ENCODE measurements around the gene ZXDC. TPM values are rescaled to one million over a fixed set of nuclear protein-coding genes. Genes with fewer than 3 reads are reported as not detected.

The ZXDC gene
- total RNA-seq, 1 donor from 2014 or later, result 45.4 TPM

DNA sequence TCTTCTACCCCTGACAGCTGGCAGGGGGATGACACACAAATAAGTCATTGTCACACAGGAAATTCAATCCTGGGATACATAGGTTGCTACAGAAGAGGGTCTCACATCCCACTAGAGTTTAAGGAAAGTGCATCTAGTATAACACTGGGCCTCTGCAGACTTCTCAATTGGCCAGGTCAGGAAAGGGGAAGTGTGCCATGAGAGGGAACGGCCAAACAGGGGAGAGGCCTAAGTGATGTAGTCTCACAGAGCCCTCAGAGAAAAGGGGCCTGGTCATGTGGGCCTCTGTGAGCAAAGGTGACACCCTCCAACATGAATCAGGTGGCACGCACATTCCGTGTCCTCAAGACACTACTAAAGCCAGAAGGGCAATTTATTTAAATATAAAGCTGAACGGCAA, 11.2 kb downstream of the ZXDC start:
- Mint-ChIP-seq H3K4me3 (no peak overlapping the region), H3K27ac (no peak overlapping the region), H3K36me3 (ENCODE audit: low read depth) (peaks cover 91% of the 10 kb centered on the region), H3K9me3 (no peaks in the 10 kb centered on the region), H3K27me3 (no peaks in the 10 kb centered on the region), H3K4me1 (peaks cover 3% of the 10 kb centered on the region)
- DNase-seq, result no peak
- ATAC-seq (ENCODE audit: low read depth), result no peak
- CTCF ChIA-PET, result no interaction called here
- TF ChIP-seq, protein P1, sequence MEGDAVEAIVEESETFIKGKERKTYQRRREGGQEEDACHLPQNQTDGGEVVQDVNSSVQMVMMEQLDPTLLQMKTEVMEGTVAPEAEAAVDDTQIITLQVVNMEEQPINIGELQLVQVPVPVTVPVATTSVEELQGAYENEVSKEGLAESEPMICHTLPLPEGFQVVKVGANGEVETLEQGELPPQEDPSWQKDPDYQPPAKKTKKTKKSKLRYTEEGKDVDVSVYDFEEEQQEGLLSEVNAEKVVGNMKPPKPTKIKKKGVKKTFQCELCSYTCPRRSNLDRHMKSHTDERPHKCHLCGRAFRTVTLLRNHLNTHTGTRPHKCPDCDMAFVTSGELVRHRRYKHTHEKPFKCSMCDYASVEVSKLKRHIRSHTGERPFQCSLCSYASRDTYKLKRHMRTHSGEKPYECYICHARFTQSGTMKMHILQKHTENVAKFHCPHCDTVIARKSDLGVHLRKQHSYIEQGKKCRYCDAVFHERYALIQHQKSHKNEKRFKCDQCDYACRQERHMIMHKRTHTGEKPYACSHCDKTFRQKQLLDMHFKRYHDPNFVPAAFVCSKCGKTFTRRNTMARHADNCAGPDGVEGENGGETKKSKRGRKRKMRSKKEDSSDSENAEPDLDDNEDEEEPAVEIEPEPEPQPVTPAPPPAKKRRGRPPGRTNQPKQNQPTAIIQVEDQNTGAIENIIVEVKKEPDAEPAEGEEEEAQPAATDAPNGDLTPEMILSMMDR (IDR thresholded peaks at IDR 0.05), result no peak
- POLR2A ChIA-PET, result interaction anchor here (1.8 kb wide), 1 partner anchor 10 kb away, joined by 5 read pairs; no protein-coding TSS in a partner anchor
- intact Hi-C loops (cut with micrococcal nuclease), result no loop called here

DNA sequence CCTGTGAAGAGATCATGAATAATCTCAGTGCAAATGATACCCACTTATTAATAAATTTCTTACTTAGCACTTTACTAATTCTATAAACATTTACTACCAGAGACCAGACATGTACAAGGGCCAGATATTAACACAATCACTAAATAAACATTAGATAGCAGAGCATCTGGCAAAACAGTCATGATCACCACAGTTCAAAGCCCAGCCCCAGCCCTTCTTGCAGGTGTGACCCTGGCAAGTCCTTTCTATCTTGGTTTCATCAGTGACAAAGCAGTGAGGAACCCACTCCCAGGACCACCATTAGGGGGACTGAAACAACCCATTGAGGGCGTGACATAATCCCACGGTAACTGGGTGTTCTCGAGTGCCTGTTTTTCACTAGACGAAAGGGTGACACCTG, 11.6 kb downstream of the ZXDC start:
- no peak for ATAC-seq (ENCODE audit: low read depth)
- intact Hi-C loops (cut with micrococcal nuclease), result no loop called here
- TF ChIP-seq, protein P1 (IDR thresholded peaks at IDR 0.05), result no peak
- Mint-ChIP-seq H3K36me3 (ENCODE audit: low read depth) (peaks cover 91% of the 10 kb centered on the region), H3K27ac (no peak overlapping the region), H3K4me1 (peaks cover 3% of the 10 kb centered on the region), H3K9me3 (no peaks in the 10 kb centered on the region), H3K4me3 (no peak overlapping the region), H3K27me3 (no peaks in the 10 kb centered on the region)
- CTCF ChIA-PET, result no interaction called here
- POLR2A ChIA-PET, result no interaction called here
- DNase-seq, result no peak

DNA sequence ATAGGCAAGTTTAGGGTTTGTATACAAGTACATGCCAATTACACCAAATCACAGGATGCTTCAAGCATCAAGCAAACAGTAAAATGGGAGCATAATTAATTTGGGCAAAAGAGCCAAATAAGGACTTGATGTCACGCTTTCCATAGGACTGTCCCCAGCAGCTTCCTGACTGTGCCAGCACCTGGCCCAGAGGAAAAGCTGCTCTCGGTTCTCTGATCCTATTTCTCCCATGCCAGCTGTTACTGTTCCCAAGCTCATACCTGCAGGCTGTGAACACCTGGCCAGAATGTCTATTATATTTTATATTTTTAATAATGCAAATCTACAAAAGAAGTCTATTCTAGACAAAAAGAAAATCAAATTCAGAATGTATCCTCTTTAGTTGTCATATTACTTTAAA, 12.2 kb downstream of the ZXDC start:
- ChIA-PET CTCF (no interaction called here), POLR2A (no interaction called here)
- H3K4me1 Mint-ChIP-seq, result peaks cover 2% of the 10 kb centered on the region
- no peak for ATAC-seq (ENCODE audit: low read depth)
- H3K27ac Mint-ChIP-seq, result no peak overlapping the region
- no peaks in the 10 kb centered on the region for H3K27me3 Mint-ChIP-seq
- TF ChIP-seq, protein P1 (IDR thresholded peaks at IDR 0.05), result no peak
- intact Hi-C loops (cut with micrococcal nuclease), result no loop called here
- H3K4me3 Mint-ChIP-seq, result no peak overlapping the region
- DNase-seq, result no peak
- H3K9me3 Mint-ChIP-seq, result no peaks in the 10 kb centered on the region
- H3K36me3 Mint-ChIP-seq (ENCODE audit: low read depth), result peaks cover 91% of the 10 kb centered on the region

DNA sequence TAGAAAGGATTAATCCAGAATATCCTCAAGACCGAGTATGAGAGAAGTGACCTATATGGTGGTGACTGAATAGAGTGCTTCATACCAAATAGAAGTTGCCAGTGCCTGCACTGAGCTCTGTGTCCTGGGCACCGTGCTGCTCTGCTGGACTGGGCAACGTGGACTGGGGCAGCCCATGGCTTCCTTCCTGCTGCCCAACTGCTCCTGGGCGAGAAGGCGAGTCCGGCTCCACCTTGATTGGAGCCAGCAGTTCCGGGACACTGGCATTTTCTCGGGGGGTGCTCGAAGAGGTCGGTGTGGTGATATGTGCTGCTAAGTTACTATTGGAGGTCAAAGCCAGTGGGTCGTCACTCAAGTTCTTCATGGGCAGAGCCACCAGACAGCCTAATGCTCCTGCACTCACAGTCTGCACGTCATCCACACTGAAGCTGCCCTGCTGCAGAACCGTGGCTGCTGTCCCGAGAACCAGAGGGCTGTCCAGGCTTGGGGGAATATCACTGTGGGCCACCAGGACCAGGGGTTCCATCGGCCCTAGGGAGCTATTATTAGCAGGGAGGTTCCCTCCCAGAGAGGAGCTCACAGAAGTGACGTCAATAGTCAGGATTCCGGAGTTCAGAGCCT, 14.1 kb downstream of the ZXDC start:
- Mint-ChIP-seq H3K36me3 (ENCODE audit: low read depth) (peaks cover 88% of the 10 kb centered on the region), H3K4me1 (no peaks in the 10 kb centered on the region)
- POLR2A ChIA-PET, result no interaction called here

DNA sequence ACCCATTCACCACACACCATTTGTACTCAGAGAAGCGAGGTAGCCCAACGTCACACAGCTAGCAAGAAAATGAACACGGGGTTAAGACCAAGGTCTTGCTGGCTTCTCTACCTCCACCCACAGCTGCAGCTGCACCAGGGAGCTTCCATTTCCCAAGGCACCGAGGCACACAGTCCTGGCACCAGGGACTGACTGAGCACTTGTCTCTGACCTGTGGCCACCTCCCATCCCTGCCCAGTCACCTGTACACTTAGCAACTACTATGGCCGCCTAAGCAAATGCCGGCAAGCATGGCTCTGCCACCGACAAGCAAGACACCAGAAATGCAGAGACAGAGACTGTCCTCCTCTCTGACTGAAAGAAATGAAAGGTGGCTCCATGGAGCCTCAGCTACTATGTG, 15.3 kb downstream of the ZXDC start:
- H3K36me3 Mint-ChIP-seq (ENCODE audit: low read depth), result peaks cover 84% of the 10 kb centered on the region
- H3K9me3 Mint-ChIP-seq, result no peaks in the 10 kb centered on the region
- no peak overlapping the region for H3K27ac Mint-ChIP-seq
- TF ChIP-seq, protein P1 (IDR thresholded peaks at IDR 0.05), result no peak
- intact Hi-C loops (cut with micrococcal nuclease), result no loop called here
- ChIA-PET POLR2A (no interaction called here), CTCF (no interaction called here)
- DNase-seq, result no peak
- no peak for ATAC-seq (ENCODE audit: low read depth)
- H3K4me1 Mint-ChIP-seq, result no peaks in the 10 kb centered on the region
- H3K4me3 Mint-ChIP-seq, result no peak overlapping the region
- H3K27me3 Mint-ChIP-seq, result no peaks in the 10 kb centered on the region

More for the DNA sequence above, 14.1 kb downstream of the ZXDC start:
- H3K27me3 Mint-ChIP-seq, result no peaks in the 10 kb centered on the region
- DNase-seq (no peak), ATAC-seq (ENCODE audit: low read depth) (no peak)
- no peak overlapping the region for H3K27ac Mint-ChIP-seq
- TF ChIP-seq, protein P1 (IDR thresholded peaks at IDR 0.05), result no peak
- H3K9me3 Mint-ChIP-seq, result no peaks in the 10 kb centered on the region
- no peak overlapping the region for H3K4me3 Mint-ChIP-seq
- intact Hi-C loops (cut with micrococcal nuclease), result no loop called here
- CTCF ChIA-PET, result no interaction called here

All from activated B cell treated with CpG ODN at 0.5 μM for 24 hours (primary cell).